ENCODE data around the gene RPL36A. TPM values are rescaled to one million over a fixed set of nuclear protein-coding genes. Genes with fewer than 3 reads are reported as not detected.

The RPL36A gene
- total and polyA plus RNA-seq, 10 of the 15 experiments (the other 5 are each of a cell fraction or from before 2014, with no cell fraction given) = 425 to 4,528 (median 3,270) TPM

DNA sequence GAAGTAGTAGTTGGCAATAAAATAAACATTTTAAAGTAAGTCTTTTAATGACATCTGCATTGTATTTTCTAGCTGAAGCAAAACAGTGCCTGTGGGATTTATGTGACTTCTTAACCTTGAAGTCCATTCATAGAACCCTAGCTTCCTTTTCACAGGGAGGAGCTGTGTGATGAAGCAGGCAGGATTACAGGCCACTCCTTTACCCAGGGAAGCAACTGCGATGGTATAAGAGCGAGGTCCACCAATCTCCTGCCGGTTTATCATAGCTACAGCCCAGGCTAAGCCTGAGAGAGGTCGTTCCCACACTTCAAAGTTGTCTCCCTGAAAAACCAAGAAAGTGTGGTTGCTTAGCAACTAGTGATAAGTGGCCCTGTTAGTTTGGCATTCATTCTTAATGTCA, 7.0 kb downstream of the RPL36A start:
- CTCF ChIA-PET = interaction anchor here (1.4 kb wide), 1 partner anchor 12 kb away, joined by 3 read pairs; the partner anchor contains the start of gene BTK
- H4K20me1 ChIP-seq (ENCODE audit: control insufficient read depth, insufficient read depth) = no peaks in the 10 kb centered on the region
- TF ChIP-seq ESRRA (IDR thresholded peaks at IDR 0.05; ENCODE audit: low read length) (no peak), BCL11A (IDR thresholded peaks at IDR 0.05; ENCODE audit: low read depth, low read length) (no peak), MLLT1 (IDR thresholded peaks at IDR 0.05) (no peak), ZZZ3 (IDR thresholded peaks at IDR 0.05; ENCODE audit: control insufficient read depth, insufficient read length, low read depth) (no peak), TARDBP (IDR thresholded peaks at IDR 0.05; ENCODE audit: borderline replicate concordance) (no peak), ETV6 (conservative IDR thresholded peaks at IDR 0.05 in 1 of 2, IDR thresholded peaks at IDR 0.05 in 1 of 2; ENCODE audit: borderline replicate concordance in 1 of 2, low read depth in 1 of 2) (no peak), BRCA1 (IDR thresholded peaks at IDR 0.05; ENCODE audit: low read depth, low read length) (no peak), KLF5 (IDR thresholded peaks at IDR 0.05; ENCODE audit: partially characterized antibody) (no peak), BCL3 (IDR thresholded peaks at IDR 0.05; ENCODE audit: borderline replicate concordance, insufficient read depth, low read depth, low read length, poor library complexity, severe bottlenecking) (no peak), MEF2B (IDR thresholded peaks at IDR 0.05; ENCODE audit: partially characterized antibody, poor library complexity, severe bottlenecking) (no peak), EZH2 (IDR thresholded peaks at IDR 0.05; ENCODE audit: borderline replicate concordance, control insufficient read depth, low read depth, low read length) (no peak), IRF3 (IDR thresholded peaks at IDR 0.05) (no peak)
- TF ChIP-seq, protein P1, sequence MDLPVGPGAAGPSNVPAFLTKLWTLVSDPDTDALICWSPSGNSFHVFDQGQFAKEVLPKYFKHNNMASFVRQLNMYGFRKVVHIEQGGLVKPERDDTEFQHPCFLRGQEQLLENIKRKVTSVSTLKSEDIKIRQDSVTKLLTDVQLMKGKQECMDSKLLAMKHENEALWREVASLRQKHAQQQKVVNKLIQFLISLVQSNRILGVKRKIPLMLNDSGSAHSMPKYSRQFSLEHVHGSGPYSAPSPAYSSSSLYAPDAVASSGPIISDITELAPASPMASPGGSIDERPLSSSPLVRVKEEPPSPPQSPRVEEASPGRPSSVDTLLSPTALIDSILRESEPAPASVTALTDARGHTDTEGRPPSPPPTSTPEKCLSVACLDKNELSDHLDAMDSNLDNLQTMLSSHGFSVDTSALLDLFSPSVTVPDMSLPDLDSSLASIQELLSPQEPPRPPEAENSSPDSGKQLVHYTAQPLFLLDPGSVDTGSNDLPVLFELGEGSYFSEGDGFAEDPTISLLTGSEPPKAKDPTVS (IDR thresholded peaks at IDR 0.05; ENCODE audit: low read depth, low read length) = no peak
- TF ChIP-seq, protein P2, sequence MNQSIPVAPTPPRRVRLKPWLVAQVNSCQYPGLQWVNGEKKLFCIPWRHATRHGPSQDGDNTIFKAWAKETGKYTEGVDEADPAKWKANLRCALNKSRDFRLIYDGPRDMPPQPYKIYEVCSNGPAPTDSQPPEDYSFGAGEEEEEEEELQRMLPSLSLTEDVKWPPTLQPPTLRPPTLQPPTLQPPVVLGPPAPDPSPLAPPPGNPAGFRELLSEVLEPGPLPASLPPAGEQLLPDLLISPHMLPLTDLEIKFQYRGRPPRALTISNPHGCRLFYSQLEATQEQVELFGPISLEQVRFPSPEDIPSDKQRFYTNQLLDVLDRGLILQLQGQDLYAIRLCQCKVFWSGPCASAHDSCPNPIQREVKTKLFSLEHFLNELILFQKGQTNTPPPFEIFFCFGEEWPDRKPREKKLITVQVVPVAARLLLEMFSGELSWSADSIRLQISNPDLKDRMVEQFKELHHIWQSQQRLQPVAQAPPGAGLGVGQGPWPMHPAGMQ (IDR thresholded peaks at IDR 0.05; ENCODE audit: borderline replicate concordance) = no peak
- TF ChIP-seq, protein P3, sequence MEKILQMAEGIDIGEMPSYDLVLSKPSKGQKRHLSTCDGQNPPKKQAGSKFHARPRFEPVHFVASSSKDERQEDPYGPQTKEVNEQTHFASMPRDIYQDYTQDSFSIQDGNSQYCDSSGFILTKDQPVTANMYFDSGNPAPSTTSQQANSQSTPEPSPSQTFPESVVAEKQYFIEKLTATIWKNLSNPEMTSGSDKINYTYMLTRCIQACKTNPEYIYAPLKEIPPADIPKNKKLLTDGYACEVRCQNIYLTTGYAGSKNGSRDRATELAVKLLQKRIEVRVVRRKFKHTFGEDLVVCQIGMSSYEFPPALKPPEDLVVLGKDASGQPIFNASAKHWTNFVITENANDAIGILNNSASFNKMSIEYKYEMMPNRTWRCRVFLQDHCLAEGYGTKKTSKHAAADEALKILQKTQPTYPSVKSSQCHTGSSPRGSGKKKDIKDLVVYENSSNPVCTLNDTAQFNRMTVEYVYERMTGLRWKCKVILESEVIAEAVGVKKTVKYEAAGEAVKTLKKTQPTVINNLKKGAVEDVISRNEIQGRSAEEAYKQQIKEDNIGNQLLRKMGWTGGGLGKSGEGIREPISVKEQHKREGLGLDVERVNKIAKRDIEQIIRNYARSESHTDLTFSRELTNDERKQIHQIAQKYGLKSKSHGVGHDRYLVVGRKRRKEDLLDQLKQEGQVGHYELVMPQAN (conservative IDR thresholded peaks at IDR 0.05) = no peak

More for the DNA sequence above, 7.0 kb downstream of the RPL36A start:
- Histone ChIP-seq H3K79me2 (ENCODE audit: control insufficient read depth, insufficient read depth, low read length) (peaks cover 7% of the 10 kb centered on the region), H3K9me3 (replicated peaks; ENCODE audit: control insufficient read depth, insufficient read depth, low read length) (no peaks in the 10 kb centered on the region), H3K4me2 (ENCODE audit: control insufficient read depth, insufficient read depth) (no peak overlapping the region), H3K27me3 (replicated peaks in 1 of 2; ENCODE audit: control insufficient read depth in 2 of 2, insufficient read depth in 2 of 2, low read length in 1 of 2) (no peaks in the 10 kb centered on the region), H2AFZ (ENCODE audit: control insufficient read depth, low read depth, low read length) (no peak overlapping the region), H3K4me1 (ENCODE audit: control insufficient read depth, insufficient read depth, low read length) (no peaks in the 10 kb centered on the region), H3K9ac (ENCODE audit: control insufficient read depth, insufficient read depth, low read length) (no peak overlapping the region), H3K36me3 (ENCODE audit: control insufficient read depth in 2 of 2, insufficient read depth in 2 of 2, low read length in 1 of 2) (no peaks in the 10 kb centered on the region; a peak in 1 of 4 replicates), H3K4me3 (no peak overlapping the region), H3K27ac (ENCODE audit: control insufficient read depth, insufficient read depth) (no peak overlapping the region)
- FAIRE-seq (no peak), DNase-seq (ENCODE audit: low read depth, low spot score) (no peak), ATAC-seq (no peak)
- BruUV-seq (replicated peaks) = no TSS peak
- WGBS (ENCODE audit: insufficient coverage, insufficient replicate concordance, low lambda C conversion rate, missing lambda C conversion rate) = 46% methylated on average over 4 of the region's 4 CpGs
- in situ Hi-C loops (cut with MboI) (no loop called here), intact Hi-C loops (cut with micrococcal nuclease; ENCODE audit: unreplicated experiment) (no loop called here)
- RAD21 ChIA-PET (ENCODE audit: unreplicated experiment) = no interaction called here
- SMC1A ChIA-PET (ENCODE audit: uncharacterized antibody, unreplicated experiment) = interaction anchor here (1.5 kb wide), 1 partner anchor 14 kb away, joined by 4 read pairs; no protein-coding TSS in a partner anchor
- POLR2A ChIA-PET = no interaction called here

Data from GM12878 (cell line).